ENCODE results near the gene GALNT2.

The GALNT2 gene

GRCh38 chr1:230220478-230220877 lies 153.4 kb downstream of the GALNT2 start:
- DNase-seq = no peak

DNA sequence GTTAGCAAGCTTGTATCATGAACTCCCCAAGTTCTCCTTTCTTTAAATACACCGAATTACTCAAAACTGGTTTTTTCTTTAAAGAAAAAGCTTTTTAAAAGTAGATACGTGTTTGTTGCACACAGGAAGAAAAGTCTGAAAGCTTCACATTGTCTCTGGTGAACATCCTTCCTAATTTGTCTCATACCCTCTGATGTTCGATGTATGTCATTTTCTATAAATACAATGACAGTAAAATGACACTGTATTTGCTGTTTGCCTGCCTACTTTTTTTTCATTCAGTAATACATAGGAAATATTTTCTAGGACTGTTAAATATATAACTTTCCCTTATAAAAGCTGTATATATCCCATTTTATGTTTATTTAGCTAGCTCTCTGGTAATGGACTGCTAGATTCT lies 153.9 kb downstream of the GALNT2 start:
- no peak for DNase-seq

DNA sequence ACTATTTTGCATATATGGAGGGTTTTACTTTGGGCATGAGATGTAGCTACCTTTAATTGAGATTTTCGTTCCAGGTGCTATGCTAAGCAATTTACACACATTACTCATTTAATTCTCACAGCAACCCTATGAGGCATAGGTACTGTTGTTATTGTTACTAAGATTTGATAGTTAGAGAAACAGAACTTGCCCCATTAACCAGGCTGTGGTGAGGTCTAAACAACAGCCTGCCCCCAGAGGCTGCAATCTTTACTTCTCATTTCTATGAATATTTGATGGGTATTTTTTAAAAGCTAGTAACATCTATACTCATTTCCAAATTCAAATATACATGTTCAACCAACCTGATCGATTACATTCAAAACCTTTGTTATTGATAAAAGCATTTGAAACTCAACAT lies 155.6 kb downstream of the GALNT2 start:
- DNase-seq = no peak

DNA sequence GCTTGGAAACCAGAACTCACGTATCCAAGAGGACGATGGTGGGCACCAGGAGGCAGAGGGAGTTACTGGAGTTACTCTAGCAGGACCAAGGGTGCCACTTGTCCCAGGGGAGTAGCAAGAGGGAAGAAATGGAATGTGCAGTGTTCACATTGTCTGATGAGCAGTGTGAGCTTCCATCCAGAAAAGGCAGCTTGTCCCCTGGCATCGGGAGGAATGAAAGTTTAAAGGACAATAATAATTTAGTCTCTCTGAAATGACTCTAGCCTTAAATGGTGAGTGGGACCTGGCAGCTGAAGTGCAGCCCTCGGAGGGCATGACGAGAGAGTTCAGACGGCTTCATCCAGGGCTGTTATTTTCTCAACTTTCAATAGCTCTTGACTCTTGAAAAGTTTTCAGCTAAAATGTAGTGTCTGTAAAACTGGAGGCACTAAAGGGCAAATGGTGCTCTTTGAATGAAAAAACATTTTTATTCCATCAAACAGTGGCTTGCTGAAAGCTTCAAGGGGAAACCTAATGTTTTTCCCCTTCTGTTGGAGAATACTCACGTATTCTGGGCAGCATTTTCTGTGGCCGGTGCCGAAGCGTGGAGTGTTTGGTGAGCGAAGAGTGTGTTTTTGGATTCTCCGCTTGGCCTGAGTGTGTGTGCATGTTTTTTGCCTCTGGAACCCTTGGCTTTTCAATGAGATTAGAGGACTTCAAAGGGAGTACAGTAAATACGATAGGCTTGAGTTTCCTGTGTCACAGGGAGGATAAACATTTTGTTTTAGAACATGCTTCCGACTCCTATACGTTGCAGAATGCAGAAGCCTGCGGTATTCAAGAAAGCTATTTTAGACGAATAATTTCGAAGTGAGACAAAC lies 157.3 kb downstream of the GALNT2 start:
- DNase-seq = no peak

GRCh38 chr1:230226007-230226800 lies 159.2 kb downstream of the GALNT2 start:
- DNase-seq = no peak

DNA sequence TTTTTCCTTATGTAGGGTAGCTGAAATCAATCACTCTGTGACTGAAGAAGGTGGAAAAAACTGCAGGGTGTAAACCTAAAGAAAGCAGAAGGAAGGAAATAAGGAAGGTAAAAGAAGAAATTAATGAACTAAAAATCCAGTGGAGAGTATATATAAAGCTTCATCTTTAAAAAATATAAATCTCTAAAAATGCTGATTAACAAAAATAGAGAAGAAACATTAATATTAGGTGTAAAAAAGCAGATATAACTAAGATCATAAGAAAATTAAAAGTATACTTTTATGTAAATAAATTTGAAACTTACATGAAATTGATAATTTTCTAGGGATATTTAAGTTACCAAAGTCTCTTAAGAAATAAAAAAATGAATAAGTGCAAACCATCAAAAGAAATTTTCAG lies 159.8 kb downstream of the GALNT2 start:
- no peak for DNase-seq

GRCh38 chr1:230228236-230228897 lies 161.3 kb downstream of the GALNT2 start:
- no peak for DNase-seq

GRCh38 chr1:230230273-230230672 lies 163.2 kb downstream of the GALNT2 start:
- DNase-seq = no peak

GRCh38 chr1:230230948-230231773 lies 164.1 kb downstream of the GALNT2 start:
- DNase-seq = no peak

GRCh38 chr1:230231774-230232145 lies 164.7 kb downstream of the GALNT2 start:
- DNase-seq = no peak

DNA sequence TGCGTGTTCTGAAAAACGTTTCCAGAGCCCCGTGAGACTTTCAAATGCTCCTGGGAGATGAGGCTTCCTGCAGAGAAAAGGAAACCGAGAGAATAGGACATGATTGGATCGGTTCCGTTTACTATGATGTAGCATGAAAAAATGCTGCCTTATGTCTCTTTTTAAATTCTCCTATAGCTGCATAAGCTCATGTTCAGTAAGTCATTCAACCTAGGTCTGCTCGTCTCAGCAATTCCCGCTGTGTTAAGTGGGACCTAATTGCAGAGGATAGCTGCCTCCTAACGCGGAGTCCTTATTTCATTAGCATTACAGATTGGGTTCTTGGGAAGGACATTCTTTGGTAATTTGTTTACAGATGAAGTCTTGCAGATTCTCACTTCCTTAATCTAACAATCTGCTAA lies 165.3 kb downstream of the GALNT2 start:
- no peak for DNase-seq

DNA sequence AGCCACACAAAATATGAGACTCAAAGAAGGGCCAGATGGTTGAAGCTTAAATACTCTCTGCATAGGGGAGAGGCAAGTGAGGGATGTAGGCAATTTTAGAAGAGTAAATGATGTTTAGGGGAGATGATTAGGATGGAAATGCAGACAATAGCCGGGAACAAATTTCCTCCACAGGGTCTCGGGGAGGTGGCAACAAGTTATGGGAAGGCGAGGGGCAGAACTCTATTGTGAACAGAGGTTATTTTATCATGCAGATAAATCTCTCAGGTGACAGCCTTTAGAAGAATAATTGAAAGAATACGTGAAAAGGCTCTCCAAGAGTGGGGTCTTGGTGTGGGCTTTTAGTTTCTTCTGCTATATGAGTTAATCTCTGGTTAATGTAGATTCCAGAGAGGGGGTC lies 166.7 kb downstream of the GALNT2 start:
- no peak for DNase-seq

DNA sequence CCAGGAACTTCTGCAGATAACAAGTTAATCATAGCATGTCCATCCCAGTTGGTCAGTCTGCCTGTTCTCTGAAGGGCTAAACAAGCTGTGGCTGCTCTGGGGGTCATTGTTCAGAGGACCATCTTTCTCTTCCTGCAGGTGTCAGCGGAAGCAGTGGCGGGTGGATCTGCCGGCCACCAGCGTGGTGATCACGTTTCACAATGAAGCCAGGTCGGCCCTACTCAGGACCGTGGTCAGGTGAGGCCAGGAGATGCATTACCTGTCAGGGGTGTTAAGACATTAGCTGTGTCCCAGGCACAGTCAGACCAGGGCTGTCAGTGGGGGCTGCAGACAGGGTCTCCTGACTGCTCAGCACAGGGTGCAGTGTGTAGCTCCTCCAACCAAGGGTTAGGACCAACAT lies 168.8 kb downstream of the GALNT2 start:
- DNase-seq = no peak

- DNase-seq = no peak
Observed at GRCh38 chr1:230236301-230237008, 169.4 kb downstream of the GALNT2 start.

DNA sequence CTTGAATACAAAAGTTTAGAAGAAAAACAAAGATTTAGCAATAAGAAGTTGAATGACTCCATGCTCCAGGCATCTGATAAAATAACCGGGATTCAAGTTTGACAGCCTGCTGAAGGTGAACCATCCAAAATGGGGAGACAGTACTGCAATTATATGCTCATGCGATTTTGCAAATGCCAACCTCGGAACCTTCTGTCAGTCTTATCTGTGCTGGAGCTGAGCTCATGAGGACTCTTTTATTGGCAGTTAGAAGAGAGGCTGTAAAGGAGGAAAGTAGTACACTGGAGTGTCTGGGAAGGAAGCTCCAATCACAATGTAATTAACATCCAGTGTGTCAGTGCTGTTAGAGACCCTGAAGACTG lies 170.0 kb downstream of the GALNT2 start:
- DNase-seq = no peak

DNA sequence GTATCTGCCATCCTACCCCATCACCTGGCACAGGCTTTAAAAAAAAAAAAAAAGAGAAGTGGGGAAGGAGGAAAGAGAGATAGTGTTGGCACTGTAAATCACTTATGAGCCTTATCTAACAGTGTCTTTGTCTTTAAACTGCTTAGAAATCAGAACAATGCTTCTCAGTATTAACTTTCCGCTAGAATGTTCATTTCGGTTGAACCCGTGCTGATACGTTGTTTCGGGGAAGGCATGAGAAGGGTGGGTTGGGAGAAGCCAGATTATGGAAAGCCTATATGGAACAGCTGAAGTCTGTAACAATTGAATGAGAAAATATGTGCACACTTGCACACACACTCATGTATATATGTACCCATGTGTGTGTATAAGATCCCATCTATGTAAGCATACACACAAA lies 170.8 kb downstream of the GALNT2 start:
- DNase-seq = no peak

GRCh38 chr1:230240446-230241086 lies 173.5 kb downstream of the GALNT2 start:
- DNase-seq = no peak

DNA sequence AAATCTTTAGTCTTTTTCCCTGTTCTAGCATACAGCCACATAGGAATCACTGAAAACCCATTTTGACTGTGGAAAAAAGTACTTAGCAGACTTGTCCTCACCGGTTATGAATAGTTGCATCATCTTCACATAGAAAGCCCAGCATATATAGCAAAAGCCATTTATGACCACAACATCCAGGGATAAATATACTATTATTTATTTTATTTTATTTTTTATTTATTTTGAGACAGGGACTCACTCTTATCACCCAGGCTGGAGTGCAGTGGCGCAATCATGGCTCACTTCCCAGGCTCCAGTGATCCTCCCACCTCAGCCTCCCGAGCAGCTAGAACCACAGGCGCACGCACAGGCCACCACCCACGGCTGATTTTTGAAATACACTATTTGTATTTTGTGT lies 175.3 kb downstream of the GALNT2 start:
- DNase-seq = no peak

- no peak for DNase-seq
Observed at GRCh38 chr1:230243146-230243545, 176.1 kb downstream of the GALNT2 start.

DNA sequence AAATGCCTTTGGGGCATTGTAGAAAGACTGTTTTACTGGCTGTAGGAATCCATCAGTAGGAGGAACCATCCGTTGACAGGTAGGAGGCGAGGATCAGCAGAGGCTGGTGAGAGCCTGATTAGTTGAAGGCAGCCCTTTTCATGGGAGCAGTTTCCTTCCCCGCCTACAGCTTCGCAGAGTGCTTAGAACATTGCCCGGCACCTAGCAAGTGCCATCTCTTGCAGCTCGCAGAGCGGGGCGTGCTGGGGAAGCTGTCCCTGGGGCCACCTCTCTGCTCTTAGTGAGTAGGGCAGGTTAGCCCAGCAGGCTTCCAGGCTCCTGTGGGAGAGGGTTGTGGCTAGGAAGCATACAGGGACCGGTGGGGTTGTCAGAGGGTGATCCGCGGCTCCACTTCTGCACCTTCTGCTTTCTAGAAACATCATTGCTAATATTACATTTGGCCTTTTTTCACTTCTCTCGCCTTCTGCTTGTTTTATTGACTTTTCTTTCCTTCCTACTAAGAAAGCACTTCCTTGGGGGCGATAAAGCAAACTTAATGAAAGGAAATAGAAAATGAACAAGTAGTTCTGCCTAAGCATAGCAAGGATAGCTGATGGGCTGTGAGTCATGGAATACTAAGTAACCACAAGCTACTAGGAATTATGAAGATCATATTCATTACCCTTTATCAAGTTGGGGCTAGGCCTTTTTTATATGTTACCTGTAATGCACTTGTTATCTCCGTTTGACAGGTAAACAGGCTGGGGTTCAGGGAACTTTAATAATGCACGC lies 176.7 kb downstream of the GALNT2 start:
- DNase-seq = no peak

DNA sequence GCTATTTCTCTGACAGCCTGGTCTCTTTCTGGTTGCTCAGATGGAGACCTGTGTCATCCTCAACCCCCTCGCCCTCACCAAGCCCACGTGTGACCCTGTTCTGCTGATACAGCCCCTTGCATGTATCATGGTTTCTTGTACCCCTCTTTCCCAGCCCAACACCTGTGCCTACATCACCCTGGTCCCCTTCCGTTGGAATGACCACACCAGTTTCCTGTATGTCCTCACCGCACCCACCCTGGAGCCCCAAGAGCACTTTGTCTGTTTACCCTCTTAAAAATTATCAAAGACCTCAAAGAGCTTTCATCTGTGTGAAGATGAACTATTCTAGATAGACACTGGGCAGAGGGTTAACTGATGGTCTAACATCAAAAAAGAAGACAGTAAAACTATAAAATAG lies 179.5 kb downstream of the GALNT2 start:
- no peak for DNase-seq
